Thyroid gland (tissue), 4 donors: ENCODE measurements around the gene SNRNP70. TPM values are rescaled to one million over a fixed set of nuclear protein-coding genes. Genes with fewer than 3 reads are reported as not detected.

Source experiments
- DNase-seq, 2 donors: peaks; one replicate each; pipeline ENCODE4 v3.0.0-alpha.2; 2019
- H3K27ac ChIP-seq, 3 donors: fragments of 200-600 bp; sonication (generic); 1 replicate in 2 of 3; 2 replicates in 1 of 3; pipeline ENCODE4 v1.5.1; 2016 to 2019; ENCODE audit warnings: mild to moderate bottlenecking in 1 of 3, moderate library complexity in 1 of 3
- H3K27me3 ChIP-seq: fragments of 200-600 bp; sonication (generic); one replicate; pipeline ENCODE4 v1.5.1; 2019
- H3K36me3 ChIP-seq, 2 donors: fragments of 200-600 bp; sonication (generic); one replicate each; pipeline ENCODE4 v1.5.1; 2016 to 2019
- H3K4me1 ChIP-seq, 2 donors: fragments of 200-600 bp; sonication (generic); one replicate each; pipeline ENCODE4 v1.5.1; 2017 to 2019
- H3K4me3 ChIP-seq, 3 donors: fragments of 200-600 bp; sonication (generic); replicated peaks in 1 of 3; 1 replicate in 2 of 3; 2 replicates in 1 of 3; pipeline ENCODE4 v1.5.1; 2016; ENCODE audit warnings: mild to moderate bottlenecking in 1 of 3
- H3K9me3 ChIP-seq: fragments of 200-600 bp; sonication (generic); one replicate; pipeline ENCODE4 v1.5.1; 2017
- POLR2A ChIP-seq, 2 donors: fragments of 450-650 bp; IDR thresholded peaks; one replicate each; pipeline ENCODE4 v1.6.1; 2017; ENCODE audit warnings: antibody characterized with exemption in 2 of 2, mild to moderate bottlenecking in 2 of 2, moderate library complexity in 1 of 2
- WGBS, 2 donors: methylation state at CpG; one replicate each; pipeline ENCODE4 v1.1.5; 2017; 5-methylcytosine and 5-hydroxymethylcytosine counted together
- intact Hi-C: fragments of 100-400 bp; cut with DNase I; formaldehyde crosslinking; loops from one replicate; pipeline ENCODE4 v1.15.1; 2023
- total RNA-seq, 4 donors: library from RNA; depleted of rRNA; stranded (reverse); fragments of >200 nt; gene quantifications; one replicate each; pipeline ENCODE4 v1.2.3, GENCODE V29; 2016
- TF ChIP-seq, protein P1 (sequence below), 6 experiments: fragments of 200-600 bp in 3 of 6; fragments of 450-650 bp in 3 of 6; sonication (generic) in 3 of 6; IDR thresholded peaks; one replicate each; pipeline ENCODE4 v1.5.1; 2016 to 2019; ENCODE audit warnings: antibody characterized with exemption in 6 of 6, mild to moderate bottlenecking in 2 of 6, inconsistent platforms in 1 of 6, moderate library complexity in 1 of 6

Gene SNRNP70
- total RNA-seq, 4 donors from 2014 or later, result 253 to 388 (median 305) TPM

DNA sequence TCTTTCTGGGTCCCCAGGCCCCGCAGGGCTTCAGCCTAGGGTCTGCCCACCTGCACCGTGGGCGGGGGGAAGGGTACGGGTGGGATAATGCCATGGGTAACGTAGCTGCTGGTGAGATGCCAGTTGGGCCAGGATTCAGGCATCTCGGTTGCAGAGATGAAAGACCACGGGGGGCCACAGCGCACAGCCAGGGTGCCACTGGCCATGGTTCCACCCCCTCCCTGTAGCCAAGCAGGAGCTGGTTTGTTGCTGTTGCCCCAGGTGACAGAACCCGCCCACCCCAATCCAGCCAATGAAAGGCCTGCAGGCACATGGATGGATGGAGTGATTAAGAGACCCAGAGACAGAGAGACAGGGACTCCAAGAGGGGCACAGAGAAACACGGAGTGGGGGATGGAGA, 26.7 kb upstream of the SNRNP70 start:
- TF ChIP-seq POLR2A (IDR thresholded peaks at IDR 0.05), result no peak
- TF ChIP-seq, protein P1, sequence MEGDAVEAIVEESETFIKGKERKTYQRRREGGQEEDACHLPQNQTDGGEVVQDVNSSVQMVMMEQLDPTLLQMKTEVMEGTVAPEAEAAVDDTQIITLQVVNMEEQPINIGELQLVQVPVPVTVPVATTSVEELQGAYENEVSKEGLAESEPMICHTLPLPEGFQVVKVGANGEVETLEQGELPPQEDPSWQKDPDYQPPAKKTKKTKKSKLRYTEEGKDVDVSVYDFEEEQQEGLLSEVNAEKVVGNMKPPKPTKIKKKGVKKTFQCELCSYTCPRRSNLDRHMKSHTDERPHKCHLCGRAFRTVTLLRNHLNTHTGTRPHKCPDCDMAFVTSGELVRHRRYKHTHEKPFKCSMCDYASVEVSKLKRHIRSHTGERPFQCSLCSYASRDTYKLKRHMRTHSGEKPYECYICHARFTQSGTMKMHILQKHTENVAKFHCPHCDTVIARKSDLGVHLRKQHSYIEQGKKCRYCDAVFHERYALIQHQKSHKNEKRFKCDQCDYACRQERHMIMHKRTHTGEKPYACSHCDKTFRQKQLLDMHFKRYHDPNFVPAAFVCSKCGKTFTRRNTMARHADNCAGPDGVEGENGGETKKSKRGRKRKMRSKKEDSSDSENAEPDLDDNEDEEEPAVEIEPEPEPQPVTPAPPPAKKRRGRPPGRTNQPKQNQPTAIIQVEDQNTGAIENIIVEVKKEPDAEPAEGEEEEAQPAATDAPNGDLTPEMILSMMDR (IDR thresholded peaks at IDR 0.05), result no peak
- intact Hi-C loops, result no loop called here
- DNase-seq, result peak in 1 of 2 donors; percentile 21
- no peaks in the 10 kb centered on the region for H3K27me3 ChIP-seq
- H3K9me3 ChIP-seq, result no peaks in the 10 kb centered on the region
- no peaks in the 10 kb centered on the region for H3K36me3 ChIP-seq
- 33 to 39% methylated on average over 9 to 10 of the region's 10 CpGs for WGBS, 2 donors
- no peak overlapping the region for H3K27ac ChIP-seq
- no peak overlapping the region for H3K4me3 ChIP-seq
- peaks cover 2 to 19% of the 10 kb centered on the region in 2 donors for H3K4me1 ChIP-seq

DNA sequence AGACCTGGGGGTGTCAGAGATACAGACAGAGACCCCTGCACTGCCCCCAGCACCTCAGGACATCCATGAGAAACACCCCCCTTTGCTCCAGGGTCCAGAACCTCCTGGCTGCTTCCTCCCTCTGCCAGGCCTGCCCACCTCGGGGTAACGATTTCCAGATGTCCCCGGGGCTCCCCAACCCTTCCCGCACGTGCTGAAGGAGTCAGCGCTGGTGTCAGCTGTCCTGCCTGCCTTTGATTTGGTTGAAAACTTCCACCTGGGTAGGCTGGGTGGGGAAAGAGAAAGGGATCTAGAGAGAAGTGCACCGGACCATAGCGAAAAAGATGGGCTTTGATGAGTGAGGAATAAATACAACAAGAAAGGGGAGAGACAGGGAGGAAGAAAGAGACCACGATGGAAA, 26.2 kb upstream of the SNRNP70 start:
- intact Hi-C loops, result no loop called here
- 45 to 69% methylated on average over 9 of the region's 9 CpGs for WGBS, 2 donors
- H3K4me1 ChIP-seq, result peaks cover 2 to 19% of the 10 kb centered on the region in 2 donors
- DNase-seq, result no peak
- no peaks in the 10 kb centered on the region for H3K36me3 ChIP-seq
- H3K4me3 ChIP-seq, result no peak overlapping the region
- no peak overlapping the region for H3K27ac ChIP-seq
- TF ChIP-seq POLR2A (IDR thresholded peaks at IDR 0.05), result no peak
- TF ChIP-seq, protein P1 (IDR thresholded peaks at IDR 0.05), result no peak
- H3K9me3 ChIP-seq, result no peaks in the 10 kb centered on the region
- H3K27me3 ChIP-seq, result no peaks in the 10 kb centered on the region

DNA sequence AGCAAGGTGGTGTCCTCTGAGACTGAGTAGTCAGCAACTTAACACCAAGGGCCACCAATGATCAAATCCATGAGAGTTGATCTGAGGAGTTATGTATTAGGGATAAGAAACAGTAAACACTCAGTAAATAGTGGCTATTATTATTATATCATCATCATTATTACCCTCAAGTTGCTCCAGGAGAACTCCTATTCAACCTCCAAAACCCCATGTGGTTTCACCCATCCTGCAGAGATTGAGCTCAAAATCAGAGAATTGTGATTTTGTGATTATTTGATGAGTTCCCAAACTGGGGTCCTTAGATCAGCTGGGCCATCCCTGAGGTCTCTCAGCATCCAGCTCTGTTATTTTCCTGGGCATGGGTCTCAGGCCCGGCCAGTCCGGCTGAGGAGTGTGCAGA, 24.3 kb upstream of the SNRNP70 start:
- Histone ChIP-seq H3K27me3 (no peaks in the 10 kb centered on the region), H3K4me1 (peaks cover 2 to 29% of the 10 kb centered on the region in 2 donors), H3K9me3 (no peaks in the 10 kb centered on the region), H3K4me3 (no peak overlapping the region), H3K27ac (no peak overlapping the region), H3K36me3 (no peaks in the 10 kb centered on the region)
- TF ChIP-seq, protein P1 (IDR thresholded peaks at IDR 0.05), result no peak
- TF ChIP-seq POLR2A (IDR thresholded peaks at IDR 0.05), result no peak
- DNase-seq, result no peak
- 83% methylated on average over 1 of the region's 2 CpGs; no CpG with 5 or more reads in 1 of the 2 donors for WGBS, 2 donors
- intact Hi-C loops, result no loop called here

DNA sequence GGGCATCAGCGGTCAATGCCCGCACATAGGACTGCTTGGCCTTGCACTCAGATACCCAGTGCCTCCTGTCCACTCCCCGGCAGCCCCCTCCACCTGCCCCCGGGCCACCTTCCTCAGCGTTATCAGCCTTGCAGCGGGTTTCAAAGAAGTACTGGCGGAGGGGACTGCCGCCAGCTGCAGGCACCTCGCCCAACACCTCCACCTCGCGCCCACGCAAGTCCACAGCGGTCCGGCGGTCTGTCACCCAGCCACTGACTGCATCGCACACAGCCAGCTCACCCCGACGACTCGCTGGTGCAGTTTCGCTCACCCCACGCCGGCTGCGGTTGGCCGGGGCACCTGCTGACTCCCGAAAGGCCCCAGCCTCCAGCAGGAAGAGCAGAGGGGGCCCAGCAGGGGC, 23.8 kb upstream of the SNRNP70 start:
- TF ChIP-seq, protein P1 (IDR thresholded peaks at IDR 0.05), result no peak
- TF ChIP-seq POLR2A (IDR thresholded peaks at IDR 0.05), result no peak

DNA sequence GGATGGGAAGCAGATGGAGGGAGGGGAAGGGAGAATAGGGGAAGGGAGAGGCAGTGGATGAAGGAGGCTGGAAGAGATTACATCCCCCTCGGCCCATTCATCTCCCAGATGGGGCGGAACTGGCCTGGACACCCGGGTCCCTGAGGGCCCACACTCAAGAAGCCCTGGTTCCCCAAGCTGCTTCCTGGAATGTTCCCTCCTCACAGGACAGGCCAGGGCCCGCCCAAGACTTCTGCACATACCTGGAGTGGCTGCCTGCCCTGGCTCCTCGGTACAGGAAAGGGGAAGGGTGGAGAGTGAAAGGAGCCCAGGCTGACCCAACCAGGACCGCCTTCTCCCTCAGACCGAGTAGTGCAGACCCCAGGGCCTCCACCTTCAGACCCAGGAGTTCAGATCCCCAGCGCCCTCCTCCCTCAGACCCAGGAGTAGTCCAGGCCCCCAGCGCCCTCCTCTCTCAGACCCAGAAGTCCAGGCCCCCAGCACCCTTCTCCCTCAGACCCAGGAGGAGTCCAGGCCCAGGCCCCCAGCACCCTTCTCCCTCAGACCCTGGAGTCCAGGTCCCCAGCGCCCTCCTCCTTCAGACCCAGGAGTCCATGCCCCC, 21.1 kb upstream of the SNRNP70 start:
- H3K4me1 ChIP-seq, result peaks cover 0 to 10% of the 10 kb centered on the region in 2 donors
- no peaks in the 10 kb centered on the region for H3K27me3 ChIP-seq
- H3K27ac ChIP-seq, result no peak overlapping the region
- no peaks in the 10 kb centered on the region for H3K36me3 ChIP-seq
- no peaks in the 10 kb centered on the region for H3K9me3 ChIP-seq
- H3K4me3 ChIP-seq, result peak overlapping the region in 1 of 3 donors; percentile 23
- intact Hi-C loops, result no loop called here
- DNase-seq, result peak in 1 of 2 donors; percentile 15
- 37 to 56% methylated on average over 5 to 10 of the region's 10 CpGs for WGBS, 2 donors
- TF ChIP-seq, protein P1 (IDR thresholded peaks at IDR 0.05), result no peak
- no peak for TF ChIP-seq POLR2A (IDR thresholded peaks at IDR 0.05)

More for the DNA sequence above, 23.8 kb upstream of the SNRNP70 start:
- H3K9me3 ChIP-seq, result no peaks in the 10 kb centered on the region
- intact Hi-C loops, result no loop called here
- no peak overlapping the region for H3K27ac ChIP-seq
- H3K27me3 ChIP-seq, result no peaks in the 10 kb centered on the region
- DNase-seq, result no peak
- H3K36me3 ChIP-seq, result no peaks in the 10 kb centered on the region
- WGBS, 2 donors, result 73 to 78% methylated on average over 17 to 22 of the region's 25 CpGs
- no peak overlapping the region for H3K4me3 ChIP-seq
- H3K4me1 ChIP-seq, result peaks cover 2 to 27% of the 10 kb centered on the region in 2 donors
